LoVo (cell line): ENCODE data around the gene ARHGAP33.
A peak's percentile ranks its signal among the peaks of the same experiment; 100 is the strongest.
"Not testable (repeated sequence)": the region's sequence is repeated elsewhere in the genome, so short reads cannot be mapped to it uniquely, and the experiment has no call there.

Source experiments
- DNase-seq: peaks from one replicate; pipeline ENCODE4 v3.0.0-alpha.2; 2016; ENCODE audit warnings: low spot score

The ARHGAP33 gene

GRCh38 chr19:35795564-35795963, 20.2 kb downstream of the ARHGAP33 start:
- DNase-seq: not testable (repeated sequence)

DNA sequence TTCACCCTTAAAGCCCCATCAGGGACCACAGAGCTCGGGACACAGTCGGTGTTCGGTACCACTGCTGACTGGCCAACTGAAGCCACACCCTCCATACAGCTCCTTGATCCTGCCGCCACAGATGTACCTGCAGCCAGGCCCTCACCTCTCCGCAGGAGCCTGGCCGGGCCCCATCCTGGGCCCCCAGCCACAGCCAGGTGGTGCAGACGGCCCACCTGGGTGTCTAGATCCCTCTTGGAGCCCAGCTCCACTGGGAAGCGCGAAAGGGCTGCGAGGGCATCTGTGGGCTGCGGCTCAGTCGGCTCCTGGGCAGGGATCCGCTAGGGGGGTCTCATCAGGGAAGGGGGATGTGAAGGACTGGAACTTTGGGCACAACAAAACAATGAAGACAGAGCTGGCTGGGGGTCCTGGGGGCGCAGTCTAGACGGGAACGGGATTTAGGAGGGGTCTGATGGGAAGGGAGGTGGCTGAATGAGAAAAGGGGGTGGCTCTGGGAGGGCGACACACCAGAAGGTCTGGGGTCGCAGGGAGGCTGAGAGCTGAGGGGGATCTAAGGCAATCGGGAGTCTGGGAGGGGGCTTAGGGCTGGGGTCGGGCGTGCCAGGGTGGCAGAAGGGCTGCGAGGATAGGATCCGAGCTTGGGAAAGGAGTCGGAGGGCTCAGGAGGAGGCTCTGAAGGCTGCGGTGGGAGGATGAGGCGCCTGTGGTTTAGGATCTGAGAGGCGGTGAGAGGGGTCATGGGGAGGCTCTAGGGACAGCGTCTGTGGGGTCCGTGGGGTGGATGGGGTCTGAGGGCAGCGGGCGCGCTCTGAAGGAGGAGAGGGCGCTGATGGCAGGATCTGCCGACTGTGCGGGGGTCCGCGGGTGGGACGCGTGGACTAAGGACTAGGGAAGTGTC, 21.5 kb downstream of the ARHGAP33 start:
- DNase-seq: no peak

- DNase-seq: no peak
These were observed 22.3 kb downstream of the ARHGAP33 start for GRCh38 chr19:35797663-35798062.

- no peak for DNase-seq
These were observed 26.5 kb downstream of the ARHGAP33 start for GRCh38 chr19:35801828-35802227.

GRCh38 chr19:35805526-35806102, 30.2 kb downstream of the ARHGAP33 start:
- DNase-seq: no peak

GRCh38 chr19:35806597-35806996, 31.2 kb downstream of the ARHGAP33 start:
- DNase-seq: no peak

GRCh38 chr19:35807633-35808032, 32.3 kb downstream of the ARHGAP33 start:
- DNase-seq: no peak

DNA sequence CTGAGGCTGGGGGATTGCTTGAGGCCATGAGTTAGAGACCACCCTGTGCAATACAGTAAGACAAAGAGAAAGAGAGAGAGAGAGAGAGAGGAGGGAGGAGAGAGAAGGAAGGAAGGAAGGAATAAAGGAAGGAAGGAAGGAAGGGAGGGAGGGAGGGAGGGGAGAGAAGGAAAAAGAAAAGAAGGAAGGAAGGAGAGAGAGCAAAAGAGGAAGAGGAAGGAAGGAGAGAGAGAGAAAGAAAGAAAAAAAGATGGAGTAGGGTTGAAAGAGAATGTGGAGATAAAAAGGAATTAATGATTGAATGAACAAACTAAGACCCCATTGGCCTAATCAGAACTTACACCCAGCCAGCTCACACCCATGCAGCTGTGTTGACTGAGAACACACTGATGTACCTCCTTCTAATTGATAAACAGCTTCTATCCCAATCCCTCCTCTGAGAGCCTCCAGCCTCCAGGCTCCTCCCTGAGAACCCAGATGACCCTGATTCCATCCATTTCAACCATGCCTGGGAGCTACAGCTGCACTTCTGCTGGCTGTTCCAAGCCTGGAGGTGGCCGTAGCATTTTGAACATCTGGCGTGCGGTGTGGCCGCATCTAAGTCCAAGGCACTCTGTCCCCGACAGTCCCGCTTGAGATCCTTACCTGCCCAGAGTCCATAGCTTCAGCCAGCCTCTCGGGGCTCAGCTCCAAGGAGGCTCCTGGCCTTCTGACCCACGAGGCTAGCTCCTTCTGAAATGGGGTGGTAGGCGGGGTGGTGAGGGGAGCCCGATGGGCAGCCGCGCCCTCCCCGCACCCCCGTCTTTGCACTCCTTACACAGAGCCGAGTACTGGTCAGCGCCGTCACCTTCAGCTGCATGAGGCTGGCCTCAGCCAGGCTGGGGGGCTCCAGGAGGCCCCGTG, 36.2 kb downstream of the ARHGAP33 start:
- DNase-seq: no peak

GRCh38 chr19:35812220-35813042, 37.1 kb downstream of the ARHGAP33 start, which contains the start of gene PRODH2:
Gene PRODH2 (minus strand): TSS chr19:35812845. CDS start chr19:35812805, 40 bp downstream.
- no peak for DNase-seq

DNA sequence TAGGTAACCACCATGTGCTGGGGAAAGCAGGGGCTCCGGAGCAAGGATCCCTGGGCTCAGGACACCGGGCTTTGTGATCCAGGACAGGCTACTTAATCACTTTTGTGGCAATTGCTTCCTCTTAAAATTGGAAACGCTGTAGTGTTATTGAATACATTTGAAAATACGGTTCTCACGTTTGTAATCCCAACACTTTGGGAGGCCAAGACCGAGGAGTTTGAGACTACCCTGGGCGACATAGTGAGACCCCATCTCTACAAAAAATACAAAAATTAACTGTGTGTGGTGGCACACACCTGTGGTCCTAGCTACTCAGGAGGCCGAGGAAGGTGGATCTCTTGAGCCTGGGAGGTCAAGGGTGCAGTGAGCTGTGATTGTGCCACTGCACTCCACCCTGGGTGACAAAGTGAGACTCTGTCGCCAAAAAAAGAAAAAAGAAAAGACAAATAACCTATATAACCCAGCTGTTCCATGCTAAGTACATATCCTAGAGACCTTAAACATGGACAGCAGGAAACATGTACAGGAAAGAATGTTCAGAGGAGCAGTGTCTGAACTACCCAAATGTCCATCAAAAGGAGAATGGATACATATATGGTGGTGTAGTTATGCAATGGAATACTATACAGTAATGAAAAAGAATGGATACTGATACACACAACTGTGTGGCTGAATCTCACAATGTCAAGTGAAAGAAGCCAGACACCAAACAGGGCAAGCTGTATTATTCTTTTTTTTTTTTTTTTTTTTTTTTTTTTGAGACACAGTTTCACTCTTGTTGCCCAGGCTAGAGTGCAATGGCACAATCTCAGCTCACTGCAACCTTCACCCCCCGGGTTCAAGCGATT, 37.9 kb downstream of the ARHGAP33 start:
- no peak for DNase-seq

DNA sequence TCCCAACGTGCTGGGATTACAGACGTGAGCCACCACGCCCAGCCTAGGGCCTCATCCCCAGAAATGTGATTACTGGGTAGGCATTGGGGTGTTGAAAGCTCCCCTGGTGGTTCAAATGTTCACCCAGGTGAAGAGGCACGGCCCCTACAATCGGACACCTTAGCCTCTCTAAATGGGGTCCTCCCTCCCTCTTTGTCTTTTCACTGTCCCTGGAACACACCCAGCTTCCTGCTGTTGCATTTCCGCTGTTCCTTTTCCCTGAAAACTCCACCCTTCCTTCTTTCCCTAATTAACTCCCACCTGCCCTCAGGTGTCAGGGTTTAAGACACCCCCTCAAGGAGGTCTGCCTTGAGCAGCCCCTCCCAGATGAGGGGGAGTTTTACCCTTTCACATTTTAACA, 40.9 kb downstream of the ARHGAP33 start:
- no peak for DNase-seq

DNA sequence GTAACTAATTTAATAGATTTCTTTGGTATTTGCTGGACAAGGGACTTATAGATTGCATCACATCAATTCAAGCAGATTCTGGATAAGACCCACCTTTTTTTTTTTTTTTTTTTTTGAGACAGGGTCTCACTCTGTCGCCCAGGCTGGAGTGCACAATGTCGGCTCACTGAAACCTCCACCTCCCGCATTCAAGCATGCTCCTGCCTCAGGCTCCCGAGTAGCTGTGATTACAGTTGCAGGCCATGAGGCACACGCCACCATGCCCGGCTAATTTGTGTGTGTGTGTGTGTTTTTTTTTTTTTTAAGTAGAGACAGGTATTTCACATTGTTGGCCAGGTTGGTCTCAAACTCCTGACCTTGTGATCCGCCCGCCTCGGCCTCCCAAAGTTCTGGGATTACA, 41.5 kb downstream of the ARHGAP33 start:
- no peak for DNase-seq

- DNase-seq: no peak
These were observed 43.1 kb downstream of the ARHGAP33 start for GRCh38 chr19:35818445-35818844.

DNA sequence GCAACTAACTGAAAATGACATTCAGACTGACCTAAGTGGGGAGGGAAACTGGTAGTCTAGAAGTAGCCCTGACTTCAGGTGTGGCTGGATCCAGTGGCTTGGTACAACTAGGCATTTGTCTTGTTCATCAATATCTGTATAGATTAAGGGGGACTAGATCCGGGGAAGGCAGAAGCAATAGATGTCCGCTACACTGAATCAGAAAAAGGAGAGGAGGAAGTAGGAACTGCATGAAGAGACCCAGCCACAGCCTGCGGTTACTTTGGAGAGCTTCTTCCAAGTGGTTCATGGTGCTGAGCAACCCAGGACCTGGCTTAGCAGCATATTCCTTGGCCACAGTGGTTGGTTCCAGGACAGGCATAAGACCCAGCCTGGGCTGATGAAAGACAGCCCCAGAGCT, 47.2 kb downstream of the ARHGAP33 start:
- DNase-seq: no peak

- no peak for DNase-seq
These were observed 48.8 kb downstream of the ARHGAP33 start for GRCh38 chr19:35824150-35824549.

GRCh38 chr19:35828692-35829301, 53.4 kb downstream of the ARHGAP33 start:
- peak; percentile 57 for DNase-seq

DNA sequence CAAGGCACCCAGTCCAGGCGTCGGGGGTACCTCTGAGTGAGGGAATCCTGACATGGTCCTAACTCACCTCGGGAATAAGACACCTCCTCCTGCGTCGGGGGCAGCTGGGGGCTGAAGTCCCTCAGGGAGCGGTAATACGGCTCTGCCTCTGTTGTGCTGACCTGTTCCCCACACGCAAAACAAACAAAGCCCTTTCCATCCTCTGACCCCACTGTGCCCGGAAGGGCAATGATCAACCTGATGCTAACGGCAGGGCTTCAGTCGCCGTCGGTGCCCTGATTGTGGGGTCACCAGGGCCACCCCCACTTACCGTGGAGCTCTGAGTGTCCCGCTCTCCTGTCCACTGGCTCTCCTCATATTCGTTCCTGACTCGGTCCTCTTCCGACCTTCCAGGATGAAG, 55.6 kb downstream of the ARHGAP33 start:
- no peak for DNase-seq

DNA sequence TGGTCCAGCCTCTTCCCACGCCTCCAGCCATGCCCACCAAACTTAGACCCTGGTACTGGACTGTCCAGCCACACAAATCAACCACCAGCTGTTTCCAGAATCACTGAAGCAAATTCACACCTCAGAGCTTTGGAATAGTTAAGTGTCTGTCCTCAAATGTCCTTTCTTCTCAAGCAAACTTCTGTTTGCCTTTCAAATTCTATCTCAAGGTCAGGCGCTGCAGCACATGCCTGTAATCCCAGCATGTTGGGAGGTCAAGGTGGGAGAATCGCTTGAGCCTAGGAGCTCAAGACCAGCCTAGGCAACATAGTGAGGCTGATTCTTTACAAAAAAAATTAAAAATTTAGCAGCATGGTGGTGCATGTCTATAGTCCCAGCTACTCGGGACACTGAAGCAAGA, 56.7 kb downstream of the ARHGAP33 start:
- no peak for DNase-seq

GRCh38 chr19:35833972-35834371, 58.6 kb downstream of the ARHGAP33 start:
- DNase-seq: no peak

DNA sequence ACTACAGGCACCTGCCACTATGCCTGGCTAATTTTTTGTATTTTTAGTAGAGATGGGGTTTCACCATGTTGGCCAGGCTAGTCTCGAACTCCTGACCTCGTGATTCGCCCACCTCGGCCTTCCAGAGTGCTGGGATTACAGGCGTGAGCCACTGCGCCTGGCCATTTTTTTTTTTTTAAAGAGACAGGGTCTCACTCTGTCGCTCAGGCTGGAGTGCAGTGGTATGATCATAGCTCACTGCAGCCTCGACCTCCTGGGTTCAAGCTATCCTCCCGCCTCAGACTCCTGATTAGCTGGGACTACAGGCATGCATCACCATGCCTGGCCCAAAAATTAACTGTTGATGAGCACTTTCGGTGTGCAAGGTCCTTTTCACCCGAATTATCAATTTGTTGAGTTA, 60.7 kb downstream of the ARHGAP33 start:
- not testable (repeated sequence) for DNase-seq
